DOHH2 (cell line): ENCODE measurements around the gene LIM2.
"Not testable (repeated sequence)": the region's sequence is repeated elsewhere in the genome, so short reads cannot be mapped to it uniquely, and the experiment has no call there.

Experiments used
- EZH2phosphoT487 ChIP-seq: fragments of 200-600 bp; sonication (generic); IDR thresholded peaks from 2 replicates; pipeline ENCODE4 v1.6.1; 2017; ENCODE audit warnings: borderline replicate concordance, mild to moderate bottlenecking, antibody characterized with exemption, low read length, moderate library complexity, mixed read lengths
- TF ChIP-seq, protein P1 (sequence below): fragments of 200-600 bp; sonication (generic); IDR thresholded peaks from one replicate; pipeline ENCODE4 v1.5.1; 2014; ENCODE audit warnings: antibody characterized with exemption, mild to moderate bottlenecking, low read depth, low read length; ENCODE audit not compliant: poor library complexity, severe bottlenecking

DNA sequence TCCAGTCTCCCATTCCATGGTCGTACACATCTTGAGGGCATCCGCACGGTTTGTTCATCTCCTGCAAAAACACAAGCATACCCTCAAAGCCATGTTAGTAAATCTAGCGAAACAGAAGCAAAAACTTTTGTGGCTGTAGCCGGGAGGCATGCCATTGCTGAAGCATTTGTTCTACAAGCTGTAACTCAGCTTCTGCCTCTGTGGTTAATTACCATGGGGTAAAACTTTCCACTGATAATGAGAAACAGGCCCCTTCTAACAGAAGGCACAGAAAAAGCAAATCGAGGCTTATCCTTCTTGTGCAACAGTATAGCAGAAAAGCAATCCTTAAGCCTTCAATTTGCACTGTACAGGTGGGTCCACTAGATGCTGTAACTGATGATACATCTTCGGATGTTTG is 12.2 kb upstream of the LIM2 start:
- TF ChIP-seq, protein P1, sequence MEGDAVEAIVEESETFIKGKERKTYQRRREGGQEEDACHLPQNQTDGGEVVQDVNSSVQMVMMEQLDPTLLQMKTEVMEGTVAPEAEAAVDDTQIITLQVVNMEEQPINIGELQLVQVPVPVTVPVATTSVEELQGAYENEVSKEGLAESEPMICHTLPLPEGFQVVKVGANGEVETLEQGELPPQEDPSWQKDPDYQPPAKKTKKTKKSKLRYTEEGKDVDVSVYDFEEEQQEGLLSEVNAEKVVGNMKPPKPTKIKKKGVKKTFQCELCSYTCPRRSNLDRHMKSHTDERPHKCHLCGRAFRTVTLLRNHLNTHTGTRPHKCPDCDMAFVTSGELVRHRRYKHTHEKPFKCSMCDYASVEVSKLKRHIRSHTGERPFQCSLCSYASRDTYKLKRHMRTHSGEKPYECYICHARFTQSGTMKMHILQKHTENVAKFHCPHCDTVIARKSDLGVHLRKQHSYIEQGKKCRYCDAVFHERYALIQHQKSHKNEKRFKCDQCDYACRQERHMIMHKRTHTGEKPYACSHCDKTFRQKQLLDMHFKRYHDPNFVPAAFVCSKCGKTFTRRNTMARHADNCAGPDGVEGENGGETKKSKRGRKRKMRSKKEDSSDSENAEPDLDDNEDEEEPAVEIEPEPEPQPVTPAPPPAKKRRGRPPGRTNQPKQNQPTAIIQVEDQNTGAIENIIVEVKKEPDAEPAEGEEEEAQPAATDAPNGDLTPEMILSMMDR = not testable (repeated sequence)
- not testable (repeated sequence) for TF ChIP-seq EZH2phosphoT487
